Measurements from ENCODE around the gene PCDHGA1.

GRCh38 chr5:141413540-141414069 is 83.3 kb downstream of the PCDHGA1 start:
- TF ChIP-seq EZH2phosphoT487 (IDR thresholded peaks at IDR 0.05; ENCODE audit: low read length), result no peak
- no peak for TF ChIP-seq CTCF (IDR thresholded peaks at IDR 0.05; ENCODE audit: low read length)
- TF ChIP-seq EZH2 (optimal IDR thresholded peaks at IDR 0.05; ENCODE audit: low read depth, low read length), result no peak
